GM18526 (cell line): ENCODE data around the gene CREB1.

ENCODE experiments used
- POLR2A ChIP-seq: IDR thresholded peaks from 3 replicates; pipeline ENCODE4 v1.6.1; 2011; ENCODE audit not compliant: insufficient read length; ENCODE audit errors: extremely low read depth

CREB1 gene

DNA sequence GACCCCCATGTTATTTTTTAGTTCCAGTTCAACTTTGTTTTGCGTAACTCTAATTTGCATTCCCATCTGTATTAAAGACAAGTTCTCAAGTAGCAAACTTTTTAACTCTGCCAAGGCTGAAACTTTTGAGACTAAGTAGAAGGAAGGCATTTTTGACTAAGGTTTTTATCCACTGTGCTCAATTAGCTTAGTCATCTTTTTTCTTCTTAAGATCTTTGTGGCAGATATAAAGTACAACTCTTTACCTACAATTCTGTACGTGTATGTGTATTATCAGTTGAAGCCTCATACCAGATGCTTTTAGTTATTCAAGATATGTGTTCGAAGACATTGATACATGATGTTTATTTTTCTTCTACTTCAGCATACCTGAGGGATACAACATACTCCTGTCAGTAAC is 41.6 kb downstream of the CREB1 start:
- no peak for TF ChIP-seq POLR2A

DNA sequence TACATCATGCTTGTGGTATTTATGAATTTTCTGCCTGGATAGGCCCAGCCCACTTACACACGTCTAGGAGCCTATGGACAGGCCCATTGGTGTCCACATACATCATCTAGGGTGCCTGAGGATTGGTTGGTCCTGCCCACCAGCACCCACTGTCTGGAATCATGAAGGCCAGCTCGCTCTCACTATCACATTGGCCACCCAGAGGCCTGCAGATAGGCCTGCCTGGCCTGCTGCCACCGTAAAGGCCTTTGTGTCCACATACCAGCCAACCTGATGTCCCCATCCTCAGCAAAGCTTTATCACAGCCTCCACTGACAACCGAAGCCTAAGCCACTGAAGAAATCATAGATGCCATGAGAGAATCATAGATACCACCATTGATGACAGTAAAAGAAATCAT is 55.2 kb downstream of the CREB1 start:
- no peak for TF ChIP-seq POLR2A

DNA sequence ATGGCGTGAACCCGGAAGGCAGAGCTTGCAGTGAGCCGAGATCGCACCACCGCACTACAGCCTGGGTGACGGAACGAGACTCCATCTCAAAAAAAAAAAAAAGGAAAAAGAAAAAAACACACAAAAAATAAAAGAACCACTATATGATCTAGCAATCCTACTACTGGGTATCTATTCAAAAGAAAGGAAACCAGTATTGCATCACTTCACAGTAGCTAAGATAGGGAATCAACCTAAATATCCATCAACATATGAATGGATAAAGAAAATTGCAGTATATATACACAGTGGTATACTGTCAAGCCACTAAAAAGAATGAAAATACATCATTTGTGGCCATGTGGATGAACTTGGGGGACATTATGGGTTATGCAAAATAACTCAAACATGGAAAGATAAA is 57.5 kb downstream of the CREB1 start:
- no peak for TF ChIP-seq POLR2A

DNA sequence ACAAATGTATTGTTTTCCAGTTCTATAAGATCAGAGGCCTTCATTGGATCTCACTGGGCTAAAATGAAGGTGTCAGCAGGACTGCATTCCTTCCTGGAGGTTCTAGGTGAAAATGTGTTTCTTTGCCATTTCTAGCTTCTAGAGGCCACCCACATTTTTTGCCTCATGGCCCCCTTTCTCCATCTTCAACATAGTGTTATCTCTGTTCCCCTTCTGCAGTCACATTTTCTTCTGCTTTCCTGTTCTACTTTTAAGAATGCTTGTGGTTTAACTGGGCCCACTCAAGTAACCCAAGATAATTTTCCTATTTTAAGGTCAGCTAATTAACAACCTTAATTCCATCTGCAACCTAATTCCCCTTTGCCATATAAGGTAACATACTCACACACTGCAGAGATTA is 59.4 kb downstream of the CREB1 start:
- no peak for TF ChIP-seq POLR2A

DNA sequence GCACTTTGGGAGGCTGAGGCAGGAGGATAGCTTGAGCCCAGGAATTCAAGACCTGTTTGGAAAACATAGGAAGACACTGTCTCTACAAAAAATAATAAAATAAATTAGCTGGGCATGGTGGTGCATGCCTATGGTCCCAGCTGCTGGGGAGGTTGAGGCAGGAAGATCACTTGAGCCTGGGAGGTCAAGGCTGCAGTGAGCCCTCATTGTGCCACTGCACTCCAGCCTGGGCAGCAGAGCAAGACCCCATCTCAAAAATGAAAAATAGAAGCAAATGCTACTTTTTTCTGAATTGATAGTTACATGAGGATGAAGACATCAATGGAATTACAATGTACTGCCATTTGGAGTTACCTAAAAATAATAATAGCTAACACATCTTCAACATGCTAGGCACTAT is 63.5 kb downstream of the CREB1 start:
- TF ChIP-seq POLR2A = no peak

DNA sequence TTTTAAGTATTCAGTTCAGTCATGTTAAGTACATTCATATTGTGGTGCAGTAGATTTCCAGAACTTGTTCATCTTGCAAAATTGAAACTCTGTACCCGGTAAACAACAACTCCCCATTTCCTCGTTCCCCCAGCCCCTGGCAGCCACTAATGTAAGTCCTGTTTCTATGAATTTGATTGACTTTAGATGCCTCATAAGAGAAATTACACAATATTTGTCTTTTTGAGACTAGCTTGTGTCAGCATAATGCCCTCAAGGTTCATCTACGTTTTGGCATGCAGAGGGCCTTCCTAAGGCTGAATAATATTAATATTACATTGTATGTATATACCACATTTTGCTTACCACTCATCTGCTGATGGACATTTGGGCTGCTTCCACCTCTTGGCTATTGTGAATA is 64.5 kb downstream of the CREB1 start:
- TF ChIP-seq POLR2A = no peak

DNA sequence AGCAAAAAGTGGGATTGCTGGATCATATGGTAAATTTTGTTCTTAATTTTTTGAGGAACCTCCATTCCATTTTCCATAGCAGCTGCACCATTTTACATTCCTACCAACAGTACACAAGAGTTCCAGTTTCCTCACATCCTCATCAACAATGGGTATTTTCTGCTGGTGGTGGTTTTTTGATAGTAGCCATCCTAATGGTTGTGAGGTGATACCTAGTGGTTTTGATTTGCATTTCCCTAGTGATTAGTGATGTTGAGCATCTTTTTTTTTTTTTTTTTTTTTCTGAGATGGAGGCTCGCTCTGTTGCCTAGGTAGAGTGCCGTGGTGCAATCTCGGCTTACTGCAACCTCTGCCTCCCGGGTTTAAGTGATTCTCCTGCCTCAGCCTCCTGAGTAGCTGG is 65.0 kb downstream of the CREB1 start:
- no peak for TF ChIP-seq POLR2A

DNA sequence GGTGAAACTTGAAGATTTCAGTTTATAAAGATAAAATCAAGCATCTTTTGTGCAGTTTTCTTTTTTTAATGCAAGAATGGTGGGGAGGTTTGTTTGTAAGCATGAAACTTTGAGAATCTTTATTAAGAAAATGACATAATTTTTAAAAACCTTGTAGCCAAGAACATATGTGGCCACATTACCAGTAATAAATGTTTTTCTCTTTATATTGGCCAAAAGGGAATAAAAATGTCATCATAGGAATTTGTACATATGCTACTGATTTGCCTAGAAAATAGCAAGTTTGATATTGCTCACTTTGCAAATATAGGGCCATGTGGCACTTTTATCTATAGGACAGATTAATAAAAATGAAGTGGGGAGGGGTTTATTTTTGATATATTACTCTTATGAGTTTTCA is 69.9 kb downstream of the CREB1 start:
- no peak for TF ChIP-seq POLR2A

DNA sequence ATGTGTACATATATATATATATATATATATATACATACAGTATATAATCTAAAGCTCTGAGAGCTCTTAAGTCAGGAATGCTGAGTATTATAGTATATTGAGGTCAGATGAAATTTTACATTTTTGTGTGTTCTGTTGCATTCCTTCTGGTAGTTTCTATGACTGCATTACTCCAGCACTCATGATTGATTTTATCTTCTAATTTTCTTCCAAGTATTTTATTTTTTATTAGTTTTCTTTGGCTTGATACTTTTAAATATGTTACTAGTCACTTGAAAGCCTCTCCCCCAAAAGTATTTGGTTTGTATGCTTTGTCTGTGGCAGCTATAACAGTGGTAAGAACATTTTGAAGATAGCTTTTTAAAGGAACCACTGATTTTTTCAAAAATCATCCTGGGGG is 70.5 kb downstream of the CREB1 start:
- no peak for TF ChIP-seq POLR2A

DNA sequence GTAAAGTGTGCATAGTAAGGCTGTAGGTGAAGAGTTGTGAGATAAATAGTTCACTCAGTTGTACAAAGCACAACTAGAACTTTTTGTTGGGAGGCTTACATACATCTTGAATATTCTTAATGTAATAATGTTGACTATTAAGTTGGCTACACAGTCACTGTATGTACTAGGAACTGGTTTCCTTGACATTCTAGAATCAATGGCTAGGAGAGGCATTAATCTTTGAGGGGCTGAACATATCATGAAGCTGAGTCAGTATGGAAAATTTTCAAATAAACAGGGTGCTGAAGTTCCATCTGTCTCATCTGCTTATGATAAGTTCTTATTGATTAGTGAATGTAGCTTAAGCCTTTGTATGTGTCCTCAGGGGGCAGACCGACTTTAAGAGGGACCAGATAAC is 72.0 kb downstream of the CREB1 start:
- no peak for TF ChIP-seq POLR2A

DNA sequence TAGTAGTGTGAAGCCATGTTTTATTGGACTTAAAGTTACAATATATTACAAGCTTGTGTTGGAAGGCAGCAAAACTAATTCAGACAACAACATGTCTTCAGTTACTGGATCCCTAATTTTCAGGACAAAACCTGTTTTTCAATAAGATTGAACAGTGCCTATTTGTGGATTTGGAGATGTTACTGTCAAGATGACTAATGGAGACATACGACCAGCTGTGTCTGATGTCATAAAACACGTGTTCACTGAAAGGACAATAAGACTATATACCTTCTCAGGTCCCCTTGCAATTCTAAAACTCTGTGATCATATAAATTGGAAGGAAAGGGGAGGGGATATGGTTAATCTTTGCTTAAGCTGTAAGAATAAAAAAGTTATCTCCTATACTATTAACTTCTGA is 73.7 kb downstream of the CREB1 start:
- TF ChIP-seq POLR2A = no peak

DNA sequence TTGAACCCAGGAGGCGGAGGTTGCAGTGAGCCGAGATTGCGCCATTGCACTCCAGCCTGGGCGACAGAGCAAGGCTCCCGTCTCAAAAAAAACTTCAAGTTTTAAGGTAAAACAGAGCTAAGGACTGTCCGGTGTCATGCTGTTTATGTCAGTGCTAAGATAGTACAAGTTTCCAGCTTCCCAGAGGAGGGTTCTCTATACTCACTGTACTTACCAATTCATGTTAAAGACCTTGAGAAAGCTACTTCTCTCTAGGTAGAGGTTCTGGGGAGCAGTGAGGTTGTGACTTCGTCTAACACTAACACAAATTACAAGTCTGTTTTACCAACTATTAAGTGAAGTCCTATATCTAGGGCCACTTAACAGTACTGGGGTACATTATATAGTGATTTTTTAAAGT is 76.6 kb downstream of the CREB1 start:
- no peak for TF ChIP-seq POLR2A

DNA sequence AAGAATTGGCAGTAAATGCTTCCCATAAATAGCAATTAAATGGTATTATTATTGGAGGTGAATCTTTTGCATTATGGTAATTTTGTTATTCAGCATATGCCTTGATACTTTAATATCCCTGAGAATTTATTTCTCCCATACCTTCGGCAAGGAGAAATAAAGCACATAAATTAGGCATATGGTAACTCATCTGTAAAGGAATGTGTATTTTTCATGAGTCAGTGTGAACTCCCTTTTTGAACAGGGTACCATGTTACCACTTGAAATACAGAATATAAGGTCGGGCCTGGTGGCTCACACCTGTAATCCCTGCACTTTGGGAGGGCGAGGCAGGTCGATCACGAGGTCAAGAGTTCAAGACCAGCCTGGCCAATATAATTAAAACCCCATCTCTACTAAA is 77.1 kb downstream of the CREB1 start:
- no peak for TF ChIP-seq POLR2A

DNA sequence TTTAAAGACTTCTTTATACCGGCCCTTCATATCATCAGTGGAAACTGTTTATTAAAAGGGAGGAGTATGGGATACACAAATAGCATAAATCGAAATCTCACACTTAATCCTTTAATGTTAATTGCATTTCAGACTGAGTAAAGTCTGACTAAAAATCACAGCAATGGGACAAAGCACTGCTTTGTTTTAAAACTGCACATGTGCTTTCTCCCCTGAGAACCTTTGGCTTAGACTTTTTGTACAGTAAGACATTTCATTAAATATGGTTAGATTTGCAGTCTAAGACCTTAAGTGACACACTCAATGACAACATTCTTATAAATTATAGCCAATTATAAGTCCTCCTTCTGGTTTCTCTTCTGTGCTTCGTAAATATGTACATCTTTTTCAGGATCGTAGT is 83.0 kb downstream of the CREB1 start:
- no peak for TF ChIP-seq POLR2A

DNA sequence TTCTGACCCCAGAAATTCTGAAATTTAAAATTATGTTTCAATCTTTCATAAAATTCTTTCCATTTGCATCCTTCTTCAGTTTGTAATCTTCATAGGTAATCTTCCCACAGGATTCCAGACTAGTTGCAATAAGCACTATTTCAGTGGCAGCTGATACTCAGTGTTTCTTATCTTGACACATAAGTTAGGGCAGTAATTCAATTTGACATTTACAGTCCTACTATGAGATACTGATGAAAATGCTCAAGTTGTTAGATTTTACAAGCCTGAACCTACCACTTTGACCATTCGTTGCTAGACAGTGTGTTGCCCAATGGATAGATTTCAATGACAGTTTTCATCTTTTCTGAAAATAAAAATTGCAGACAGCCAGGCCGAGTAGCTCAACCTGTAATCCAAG is 85.1 kb downstream of the CREB1 start:
- no peak for TF ChIP-seq POLR2A

DNA sequence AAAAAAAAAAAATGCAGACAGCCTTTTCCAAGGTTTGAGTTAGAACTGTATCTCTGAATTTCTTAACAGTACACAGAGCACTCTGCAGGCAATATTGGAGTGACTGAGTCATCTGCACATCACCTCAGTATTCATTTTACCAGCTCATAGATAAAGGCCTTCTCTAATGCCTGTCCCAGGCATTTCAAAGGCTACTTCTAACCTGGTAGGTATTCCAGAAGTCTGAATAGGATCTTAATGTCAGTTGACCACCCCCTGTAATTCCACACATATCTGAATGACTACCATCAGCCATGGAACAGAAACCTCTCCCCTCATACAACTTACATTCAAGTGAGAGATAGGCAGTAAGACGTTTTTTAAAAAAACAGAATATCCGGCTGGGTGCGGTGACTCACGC is 86.4 kb downstream of the CREB1 start:
- TF ChIP-seq POLR2A = no peak

DNA sequence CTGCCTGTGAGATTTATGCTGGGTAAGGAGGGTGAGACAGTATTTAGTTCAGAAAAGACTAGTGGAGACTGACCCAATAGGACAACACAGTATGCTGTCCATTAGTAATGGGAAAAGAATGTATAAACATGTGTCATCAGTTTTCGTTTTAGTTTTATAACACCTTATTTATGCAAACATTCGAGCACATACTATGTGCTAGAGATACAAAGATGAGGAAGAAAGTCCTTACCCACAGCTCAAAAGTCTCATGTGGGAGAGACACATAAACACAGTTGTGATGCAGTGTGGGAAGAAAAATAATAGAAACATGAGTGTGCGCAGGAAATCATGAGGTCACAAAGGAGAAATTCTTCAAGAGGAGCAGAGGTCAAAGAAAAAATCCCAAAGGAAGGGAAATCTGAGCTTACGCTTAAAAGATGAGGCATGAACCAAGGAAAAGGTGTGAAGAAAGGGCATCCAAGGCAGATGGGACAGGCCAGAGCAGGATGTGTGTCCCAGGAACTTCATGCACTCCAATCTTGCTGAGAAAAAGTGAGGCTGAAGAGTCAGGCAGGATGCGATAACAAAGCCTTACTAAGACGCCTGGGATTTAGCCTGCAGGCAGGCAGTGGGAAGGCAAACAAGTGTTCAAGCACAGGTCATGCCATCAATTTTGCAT is 87.4 kb downstream of the CREB1 start:
- TF ChIP-seq POLR2A = no peak

DNA sequence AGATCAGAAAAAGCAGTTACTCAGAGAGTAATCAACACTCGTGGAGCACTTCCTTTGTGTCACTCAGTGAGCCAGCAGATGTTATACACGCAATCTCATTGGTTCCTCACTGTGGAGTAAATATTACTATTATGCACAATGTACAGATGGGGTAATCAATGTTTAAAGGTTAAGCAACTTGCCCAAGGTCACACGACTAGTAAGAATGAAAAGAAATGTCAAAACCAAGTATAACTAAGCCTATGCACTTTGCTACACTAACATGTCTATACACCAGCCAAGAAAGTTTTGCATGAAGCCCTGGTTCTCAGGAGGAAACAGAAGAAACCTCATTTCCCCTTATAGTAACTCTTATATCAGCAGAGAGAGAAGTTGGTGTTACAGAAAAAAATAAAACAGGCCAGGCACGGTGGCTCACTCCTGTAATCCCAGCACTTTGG is 90.0 kb downstream of the CREB1 start:
- no peak for TF ChIP-seq POLR2A
